Osteoblast (primary cell): Measurements from ENCODE around the gene KCNIP3. TPM values are rescaled to one million over a fixed set of nuclear protein-coding genes. Genes with fewer than 3 reads are reported as not detected.

Source experiments
- DNase-seq: peaks from one replicate; pipeline ENCODE4 v3.0.0; 2011; ENCODE audit warnings: low spot score, mixed read lengths; ENCODE audit not compliant: insufficient read length; ENCODE audit errors: missing footprints
- H2AFZ ChIP-seq: 2 replicates; pipeline ENCODE4 v1.6.0; 2011; ENCODE audit warnings: mild to moderate bottlenecking, low read length
- H3K27ac ChIP-seq: 2 replicates; pipeline ENCODE4 v1.5.1; 2011; ENCODE audit warnings: mild to moderate bottlenecking, low read depth, low read length, moderate library complexity
- H3K27me3 ChIP-seq: 2 replicates; pipeline ENCODE4 v1.6.0; 2012; ENCODE audit warnings: mild to moderate bottlenecking, control low read depth, inconsistent platforms, low read length, moderate library complexity; ENCODE audit not compliant: insufficient read depth
- H3K36me3 ChIP-seq: 2 replicates; pipeline ENCODE4 v1.5.1; 2011; ENCODE audit warnings: mild to moderate bottlenecking, low read length, control low read depth, moderate library complexity; ENCODE audit not compliant: insufficient read depth
- H3K4me1 ChIP-seq: 2 replicates; pipeline ENCODE4 v1.5.1; 2011; ENCODE audit warnings: mild to moderate bottlenecking, low read length, control low read depth, moderate library complexity; ENCODE audit not compliant: insufficient read depth
- H3K4me2 ChIP-seq: 2 replicates; pipeline ENCODE4 v1.6.0; 2011; ENCODE audit warnings: mild to moderate bottlenecking, low read length; ENCODE audit not compliant: insufficient read depth
- H3K4me3 ChIP-seq: fragments of 200-600 bp; sonication (generic); 3 replicates; pipeline ENCODE4 v1.5.1; 2012; ENCODE audit warnings: mild to moderate bottlenecking, low read length, inconsistent platforms; ENCODE audit not compliant: insufficient read depth
- H3K79me2 ChIP-seq: 2 replicates; pipeline ENCODE4 v1.6.0; 2012; ENCODE audit warnings: mild to moderate bottlenecking, low read length, control low read depth, inconsistent platforms; ENCODE audit not compliant: insufficient read depth
- H3K9me3 ChIP-seq: 2 replicates; pipeline ENCODE4 v1.5.1; 2011; ENCODE audit warnings: low read depth, low read length, control low read depth
- H4K20me1 ChIP-seq: 2 replicates; pipeline ENCODE4 v1.6.0; 2012; ENCODE audit warnings: mild to moderate bottlenecking, low read length, control low read depth; ENCODE audit not compliant: insufficient read depth
- total RNA-seq: library from RNA; depleted of rRNA; stranded (reverse); fragments of >200 nt; gene quantifications from 2 replicates; pipeline ENCODE4 v1.2.3, GENCODE V29; 2012
- TF ChIP-seq, protein P1 (sequence below): IDR thresholded peaks from 2 replicates; pipeline ENCODE4 v1.5.1; 2011; ENCODE audit warnings: mild to moderate bottlenecking, low read depth, low read length, moderate library complexity; ENCODE audit errors: extremely low read depth

KCNIP3 gene
- total RNA-seq, 1 donor, result under 0.01 TPM

DNA sequence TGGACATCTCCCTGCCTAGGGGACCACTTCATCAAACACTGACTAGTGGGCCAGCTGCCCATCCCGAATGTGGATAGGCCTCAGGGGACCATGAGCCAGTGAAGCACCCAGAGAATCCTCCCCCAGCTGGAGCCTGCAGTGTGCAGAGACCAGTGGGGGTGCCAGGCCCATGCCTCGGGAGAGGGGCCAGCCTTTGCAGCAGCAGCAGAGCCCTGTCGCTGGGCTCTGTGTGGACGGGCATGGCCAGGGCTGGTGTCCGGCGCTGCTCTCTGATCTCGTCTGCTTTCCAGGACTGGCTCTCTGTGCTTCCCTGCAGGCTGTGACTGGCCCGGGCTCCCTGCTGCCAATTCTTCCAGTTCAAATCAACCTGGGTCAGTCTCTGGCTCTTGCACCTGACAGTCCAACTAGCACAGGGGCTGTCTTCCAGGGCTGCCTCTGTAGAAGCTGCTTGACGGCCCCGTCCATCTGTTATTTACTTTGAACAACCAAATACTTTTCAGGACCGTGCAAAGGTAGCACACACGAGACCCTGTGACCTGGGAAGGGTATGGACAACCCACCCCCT, 11.4 kb downstream of the KCNIP3 start:
- TF ChIP-seq, protein P1, sequence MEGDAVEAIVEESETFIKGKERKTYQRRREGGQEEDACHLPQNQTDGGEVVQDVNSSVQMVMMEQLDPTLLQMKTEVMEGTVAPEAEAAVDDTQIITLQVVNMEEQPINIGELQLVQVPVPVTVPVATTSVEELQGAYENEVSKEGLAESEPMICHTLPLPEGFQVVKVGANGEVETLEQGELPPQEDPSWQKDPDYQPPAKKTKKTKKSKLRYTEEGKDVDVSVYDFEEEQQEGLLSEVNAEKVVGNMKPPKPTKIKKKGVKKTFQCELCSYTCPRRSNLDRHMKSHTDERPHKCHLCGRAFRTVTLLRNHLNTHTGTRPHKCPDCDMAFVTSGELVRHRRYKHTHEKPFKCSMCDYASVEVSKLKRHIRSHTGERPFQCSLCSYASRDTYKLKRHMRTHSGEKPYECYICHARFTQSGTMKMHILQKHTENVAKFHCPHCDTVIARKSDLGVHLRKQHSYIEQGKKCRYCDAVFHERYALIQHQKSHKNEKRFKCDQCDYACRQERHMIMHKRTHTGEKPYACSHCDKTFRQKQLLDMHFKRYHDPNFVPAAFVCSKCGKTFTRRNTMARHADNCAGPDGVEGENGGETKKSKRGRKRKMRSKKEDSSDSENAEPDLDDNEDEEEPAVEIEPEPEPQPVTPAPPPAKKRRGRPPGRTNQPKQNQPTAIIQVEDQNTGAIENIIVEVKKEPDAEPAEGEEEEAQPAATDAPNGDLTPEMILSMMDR, result no peak
- Histone ChIP-seq H3K4me3 (no peak overlapping the region), H3K9me3 (no peaks in the 10 kb centered on the region), H3K36me3 (no peaks in the 10 kb centered on the region), H3K27me3 (peaks cover 42% of the 10 kb centered on the region), H4K20me1 (no peaks in the 10 kb centered on the region), H3K4me1 (peaks cover 5% of the 10 kb centered on the region), H3K27ac (no peak overlapping the region), H3K79me2 (no peaks in the 10 kb centered on the region), H2AFZ (no peak overlapping the region), H3K4me2 (no peak overlapping the region)
- no peak for DNase-seq

DNA sequence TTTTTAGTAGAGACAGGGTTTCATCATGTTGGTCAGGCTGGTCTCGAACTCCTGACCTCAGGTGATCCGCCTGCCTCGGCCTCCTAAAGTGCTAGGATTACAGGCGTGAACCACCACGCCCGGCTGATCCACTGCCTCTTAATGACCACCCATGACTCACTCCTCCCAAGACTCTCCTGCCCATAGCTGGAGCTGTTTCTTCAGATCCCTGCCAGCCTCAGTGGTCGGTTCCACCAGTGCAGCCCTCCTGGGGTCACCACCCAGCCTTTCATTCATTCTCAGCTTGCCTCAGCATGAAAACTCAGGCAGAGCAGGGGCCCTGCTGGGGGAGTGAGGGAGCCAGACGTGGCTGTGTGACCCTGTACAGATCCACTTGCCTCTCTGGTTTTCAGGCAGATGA, 12.5 kb downstream of the KCNIP3 start:
- TF ChIP-seq, protein P1, result no peak
- Histone ChIP-seq H3K4me3 (no peak overlapping the region), H3K4me1 (peaks cover 5% of the 10 kb centered on the region), H3K27ac (no peak overlapping the region), H3K4me2 (no peak overlapping the region), H3K36me3 (no peaks in the 10 kb centered on the region), H3K27me3 (peaks cover 46% of the 10 kb centered on the region), H4K20me1 (no peaks in the 10 kb centered on the region), H3K9me3 (no peaks in the 10 kb centered on the region), H2AFZ (no peak overlapping the region), H3K79me2 (no peaks in the 10 kb centered on the region)
- DNase-seq, result no peak

DNA sequence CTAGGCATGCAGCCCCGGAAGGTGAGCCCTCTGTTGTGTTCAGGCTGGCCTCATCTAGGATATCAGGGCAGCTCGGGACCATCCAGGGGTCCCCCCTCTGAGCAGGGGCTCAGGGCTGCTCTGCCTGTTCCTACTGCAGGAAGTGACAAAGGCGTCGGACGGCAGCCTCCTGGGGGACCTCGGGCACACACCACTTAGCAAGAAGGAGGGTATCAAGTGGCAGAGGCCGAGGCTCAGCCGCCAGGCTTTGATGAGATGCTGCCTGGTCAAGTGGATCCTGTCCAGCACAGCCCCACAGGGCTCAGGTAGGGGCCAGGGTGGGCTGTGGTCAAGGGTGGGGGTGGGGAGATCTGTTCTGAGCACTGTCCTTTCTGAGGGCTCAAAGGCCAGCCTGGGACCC, 13.1 kb downstream of the KCNIP3 start:
- H3K4me1 ChIP-seq, result peaks cover 10% of the 10 kb centered on the region
- no peak overlapping the region for H2AFZ ChIP-seq
- peaks cover 42% of the 10 kb centered on the region for H3K27me3 ChIP-seq
- H3K36me3 ChIP-seq, result no peaks in the 10 kb centered on the region
- no peaks in the 10 kb centered on the region for H4K20me1 ChIP-seq
- no peak overlapping the region for H3K27ac ChIP-seq
- DNase-seq, result no peak
- no peaks in the 10 kb centered on the region for H3K79me2 ChIP-seq
- TF ChIP-seq, protein P1, result no peak
- no peak overlapping the region for H3K4me3 ChIP-seq
- H3K9me3 ChIP-seq, result no peaks in the 10 kb centered on the region
- no peak overlapping the region for H3K4me2 ChIP-seq

DNA sequence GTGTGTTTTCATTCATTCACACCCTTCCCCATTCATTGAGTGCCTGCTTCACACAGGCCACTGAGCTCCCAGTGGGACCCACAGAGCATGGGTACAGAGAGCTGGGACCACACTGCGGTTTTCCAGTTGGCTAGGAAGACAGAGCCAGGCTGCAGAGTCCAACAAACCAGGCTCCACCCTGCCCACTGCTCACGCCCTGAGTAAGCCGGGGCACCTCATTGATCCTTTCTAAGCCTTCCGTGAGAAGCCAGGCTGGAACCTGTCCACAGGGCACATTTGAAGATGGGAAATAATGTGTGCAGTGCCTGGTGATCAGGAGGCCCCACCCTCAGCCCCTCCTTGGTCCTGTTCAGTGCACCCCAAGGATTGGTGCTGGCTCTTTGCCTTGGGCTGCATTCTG, 13.5 kb downstream of the KCNIP3 start:
- Histone ChIP-seq H3K27ac (no peak overlapping the region), H3K27me3 (peaks cover 38% of the 10 kb centered on the region), H4K20me1 (no peaks in the 10 kb centered on the region), H3K9me3 (no peaks in the 10 kb centered on the region), H3K4me3 (no peak overlapping the region), H2AFZ (no peak overlapping the region), H3K36me3 (no peaks in the 10 kb centered on the region), H3K4me1 (peaks cover 13% of the 10 kb centered on the region), H3K4me2 (no peak overlapping the region), H3K79me2 (no peaks in the 10 kb centered on the region)
- TF ChIP-seq, protein P1, result no peak
- no peak for DNase-seq
